K562 (cell line): ENCODE results near the gene AGFG1. TPM values are rescaled to one million over a fixed set of nuclear protein-coding genes. Genes with fewer than 3 reads are reported as not detected.

Experiments used
- ATAC-seq: fragments of 200-7000 bp; cut with Tn5 transposase; 3 replicates; pipeline ENCODE4 v1.9.1; 2020; ENCODE audit warnings: moderate library complexity
- BruUV-seq: library from RNA; stranded (reverse); fragments of 400-500 nt; replicated peaks from 2 replicates; lab custom pipeline; 2021; lab: Mats Ljungman, UMichigan
- CTCF ChIA-PET: fragments of 300-600 bp; formaldehyde crosslinking; extraction: SDS; loops from one replicate; lab custom pipeline; 2021; ENCODE audit warnings: low intra/inter-chr PET ratio; lab: Yijun Ruan, JAX
- POLR2A ChIA-PET: fragments of 300-600, 350-650 bp; sonication (Branson Sonifier 250); formaldehyde crosslinking; extraction: SDS; loops from one replicate; lab custom pipeline; 2021; ENCODE audit warnings: antibody characterized with exemption, inconsistent platforms; lab: Yijun Ruan, JAX
- DNase-seq, 4 experiments: peaks; one replicate each; pipeline versions ENCODE4 v3.0.0 to v3.0.0-alpha.2; 2011 to 2018; ENCODE audit warnings: low spot score in 3 of 4, mixed read lengths in 3 of 4; ENCODE audit errors: extremely low read depth in 1 of 4
- FAIRE-seq: peaks from 2 replicates; lab custom pipeline; 2011; peaks lifted over from hg19 to GRCh38; lab: Jason Lieb, UNC
- H2AFZ ChIP-seq: 2 replicates; pipeline ENCODE4 v1.6.0; 2011; ENCODE audit warnings: low read depth, low read length, control low read depth, inconsistent platforms
- H3K27ac ChIP-seq: fragments of 200-600 bp; 3 replicates; pipeline ENCODE4 v1.8.0; 2011; ENCODE audit warnings: low read depth, mild to moderate bottlenecking, control low read depth, inconsistent platforms, low read length, moderate library complexity, mixed read lengths; ENCODE audit errors: extremely low read depth
- H3K27me3 ChIP-seq, 2 experiments: fragments of 300-600 bp in 1 of 2; 2 replicates in 1 of 2; 3 replicates in 1 of 2; pipeline versions ENCODE4 v1.6.0 to v1.8.0; 2011; ENCODE audit warnings: inconsistent platforms in 2 of 2, low read length in 2 of 2, mild to moderate bottlenecking in 1 of 2, mixed read lengths in 1 of 2, moderate library complexity in 1 of 2; ENCODE audit not compliant: control insufficient read depth in 2 of 2, insufficient read depth in 2 of 2
- H3K36me3 ChIP-seq: fragments of 300-600 bp; 3 replicates; pipeline ENCODE4 v1.8.0; 2011; ENCODE audit warnings: mild to moderate bottlenecking, low read length, inconsistent platforms; ENCODE audit not compliant: control insufficient read depth, insufficient read depth
- H3K4me1 ChIP-seq, 2 experiments: fragments of 200-600 bp in 1 of 2; replicated peaks in 1 of 2; 2 replicates in 1 of 2; 3 replicates in 1 of 2; pipeline versions ENCODE4 v1.5.1 to v1.8.0; 2011; ENCODE audit warnings: inconsistent platforms in 2 of 2, low read length in 2 of 2, mild to moderate bottlenecking in 1 of 2, mixed read lengths in 1 of 2, moderate library complexity in 1 of 2; ENCODE audit not compliant: control insufficient read depth in 2 of 2, insufficient read depth in 2 of 2
- H3K4me2 ChIP-seq: 2 replicates; pipeline ENCODE4 v1.6.1; 2011; ENCODE audit warnings: low read length, control low read depth, inconsistent platforms, mixed read lengths; ENCODE audit not compliant: insufficient read depth
- H3K4me3 ChIP-seq: fragments of 200-600 bp; sonication (generic), shearing (Covaris generic); 2 replicates; pipeline ENCODE4 v1.5.1; 2016; ENCODE audit warnings: control low read depth, inconsistent platforms
- H3K79me2 ChIP-seq: fragments of 200-600 bp; 3 replicates; pipeline ENCODE4 v1.8.0; 2011; ENCODE audit warnings: low read length, inconsistent platforms; ENCODE audit not compliant: control insufficient read depth, insufficient read depth
- H3K9ac ChIP-seq, 2 experiments: 2 replicates each; pipeline versions ENCODE4 v1.6.0 to v1.6.1; 2011; ENCODE audit warnings: low read depth in 2 of 2, low read length in 2 of 2, control low read depth in 1 of 2, inconsistent platforms in 1 of 2, mild to moderate bottlenecking in 1 of 2, mixed read lengths in 1 of 2; ENCODE audit not compliant: insufficient read depth in 1 of 2
- H3K9me1 ChIP-seq: one replicate; pipeline ENCODE4 v1.6.0; 2011; ENCODE audit warnings: inconsistent platforms, mild to moderate bottlenecking, low read length, moderate library complexity; ENCODE audit not compliant: control insufficient read depth, insufficient read depth
- H3K9me3 ChIP-seq: replicated peaks from 2 replicates; pipeline ENCODE4 v1.5.1; 2011; ENCODE audit warnings: low read depth, low read length, inconsistent platforms; ENCODE audit not compliant: control insufficient read depth, insufficient read depth
- H4K20me1 ChIP-seq: replicated peaks from 2 replicates; pipeline ENCODE4 v1.6.1; 2011; ENCODE audit warnings: low read length, inconsistent platforms, mixed read lengths; ENCODE audit not compliant: control insufficient read depth, insufficient read depth
- DNMT1 ChIP-seq: fragments of 450-650 bp; IDR thresholded peaks from 2 replicates; pipeline ENCODE4 v1.6.1; 2016; ENCODE audit warnings: antibody characterized with exemption, mild to moderate bottlenecking
- FUS ChIP-seq: fragments of 200-400 bp; formaldehyde crosslinking; optimal IDR thresholded peaks from 2 replicates; pipeline ENCODE3; 2017; ENCODE audit warnings: low read depth, low read length
- GABPB1 ChIP-seq: sonication (generic); formaldehyde crosslinking; IDR thresholded peaks from 2 replicates; pipeline ENCODE4 v1.8.0; 2022; ENCODE audit warnings: mild to moderate bottlenecking, missing genetic modification reagents
- GMEB1 ChIP-seq: fragments of 250-450 bp; sonication (Bioruptor Pico); IDR thresholded peaks from 2 replicates; pipeline ENCODE4 v1.4.0; 2020; ENCODE audit warnings: mild to moderate bottlenecking
- HDAC6 ChIP-seq: IDR thresholded peaks from 2 replicates; pipeline ENCODE4 v1.6.1; 2012; ENCODE audit warnings: low read depth, mild to moderate bottlenecking, control low read depth, inconsistent platforms, low read length, moderate library complexity
- NFE2 ChIP-seq: IDR thresholded peaks from 2 replicates; pipeline ENCODE4 v1.6.1; 2014; ENCODE audit warnings: antibody characterized with exemption, low read depth
- PCBP2 ChIP-seq: fragments of 200-400 bp; formaldehyde crosslinking; IDR thresholded peaks from 2 replicates; pipeline ENCODE4 v1.6.1; 2018; ENCODE audit warnings: low read length, low read depth, mild to moderate bottlenecking, moderate library complexity; ENCODE audit not compliant: poor library complexity, severe bottlenecking
- PHF21A ChIP-seq: fragments of 450-650 bp; IDR thresholded peaks from 2 replicates; pipeline ENCODE4 v1.6.1; 2017; ENCODE audit warnings: low read depth, borderline replicate concordance
- RB1 ChIP-seq: fragments of 450-650 bp; IDR thresholded peaks from 2 replicates; pipeline ENCODE4 v1.6.1; 2017; ENCODE audit warnings: low read depth, mild to moderate bottlenecking
- RHOXF2B ChIP-seq: fragments of 250-450 bp; sonication (Bioruptor Pico); conservative IDR thresholded peaks from 2 replicates; pipeline ENCODE4 v1.5.1; 2021
- SMARCE1 ChIP-seq: fragments of 450-650 bp; IDR thresholded peaks from 2 replicates; pipeline ENCODE4 v1.7.1; 2016; ENCODE audit warnings: mild to moderate bottlenecking
- TBL1XR1 ChIP-seq, 2 experiments: IDR thresholded peaks; 2 replicates each; pipeline ENCODE4 v1.6.1; 2012; ENCODE audit warnings: improper control_type of control experiment in 2 of 2, low read length in 2 of 2, mild to moderate bottlenecking in 1 of 2
- THRA ChIP-seq: fragments of 450-650 bp; IDR thresholded peaks from 2 replicates; pipeline ENCODE4 v1.6.1; 2017; ENCODE audit warnings: mild to moderate bottlenecking, moderate library complexity
- ZMIZ1 ChIP-seq, 2 experiments: fragments of 150-350 bp in 1 of 2; IDR thresholded peaks; 2 replicates each; pipeline ENCODE4 v1.6.1; 2012 to 2016; ENCODE audit warnings: low read depth in 2 of 2, low read length in 2 of 2, mild to moderate bottlenecking in 1 of 2, moderate library complexity in 1 of 2
- ZNF408 ChIP-seq: fragments of 250-450 bp; sonication (Bioruptor Pico); IDR thresholded peaks from 2 replicates; pipeline ENCODE4 v1.4.0; 2020; ENCODE audit warnings: low read depth, mild to moderate bottlenecking, moderate library complexity
- ZNF830 ChIP-seq: fragments of 250-450 bp; sonication (Bioruptor Pico); IDR thresholded peaks from 2 replicates; pipeline ENCODE4 v1.5.0; 2021; ENCODE audit warnings: mild to moderate bottlenecking
- in situ Hi-C: fragments of 300-500 bp; cut with MboI; formaldehyde crosslinking; loops from 4 replicates; pipeline ENCODE4 v1.15.0; 2018; ENCODE audit warnings: inconsistent platforms, mixed read lengths
- intact Hi-C: fragments of 100-400 bp; cut with micrococcal nuclease; formaldehyde crosslinking; loops from 2 replicates; pipeline ENCODE4 v1.14.2; 2022
- polyA plus RNA-seq, 8 experiments: library from polyadenylated mRNA; depleted of rRNA in 4 of 8; stranded (reverse) in 5 of 8; unstranded in 3 of 8; fragments of >200 nt; fragmentation: Nextera tagmentation in 2 of 8; fragmentation: Illumina TruSeq in 1 of 8; extraction: Ambion mirVana in 2 of 8; extraction: Trizol in 1 of 8; gene quantifications; 2 replicates each; pipeline versions ENCODE4 v1.2.1 to v1.2.3, GENCODE V29; 2011 to 2014; ENCODE audit warnings: inconsistent platforms in 1 of 8, missing spikeins in 1 of 8
- total RNA-seq, 7 experiments: library from RNA; depleted of rRNA in 6 of 7; stranded (reverse); fragments of >200 nt in 6 of 7; fragmentation: Illumina TruSeq in 2 of 7; extraction: Trizol in 2 of 7; gene quantifications; 2 replicates each; pipeline versions ENCODE4 v1.2.1 to v1.2.3, GENCODE V29; 2011 to 2021; ENCODE audit warnings: low replicate concordance in 1 of 7

The AGFG1 gene
- total and polyA plus RNA-seq, 9 of the 15 experiments (the other 6 are each of a cell fraction or from before 2014, with no cell fraction given), result 11.2 to 97.5 (median 36.0) TPM

GRCh38 chr2:227597036-227597435 is 125.1 kb downstream of the AGFG1 start:
- in situ Hi-C loops, result no loop called here
- BruUV-seq, result no TSS peak
- Histone ChIP-seq H2AFZ (no peak overlapping the region), H4K20me1 (no peaks in the 10 kb centered on the region), H3K79me2 (no peaks in the 10 kb centered on the region), H3K36me3 (no peaks in the 10 kb centered on the region), H3K27ac (no peak overlapping the region), H3K4me1 (no peaks in the 10 kb centered on the region), H3K9me1 (no peaks in the 10 kb centered on the region), H3K4me2 (no peak overlapping the region), H3K9ac (no peak overlapping the region), H3K9me3 (no peaks in the 10 kb centered on the region), H3K4me3 (no peak overlapping the region), H3K27me3 (peaks cover 0 to 30% of the 10 kb centered on the region in 2 experiments; a peak in 2 of 5 replicates)
- FAIRE-seq (no peak), DNase-seq (no peak), ATAC-seq (no peak)
- CTCF ChIA-PET, result no interaction called here
- intact Hi-C loops, result no loop called here
- POLR2A ChIA-PET, result no interaction called here
- TF ChIP-seq PCBP2, result no peak
- no peak for TF ChIP-seq TBL1XR1 (IDR thresholded peaks at IDR 0.05; ENCODE audit: low read length in 2 of 2)
- TF ChIP-seq ZNF408 (CRISPR knock-in tag), result no peak
- TF ChIP-seq HDAC6, result no peak
- no peak for TF ChIP-seq RHOXF2B (CRISPR knock-in tag)
- no peak for TF ChIP-seq NFE2
- TF ChIP-seq PHF21A, result no peak
- no peak for TF ChIP-seq GMEB1 (CRISPR knock-in tag)
- no peak for TF ChIP-seq GABPB1 (CRISPR knock-in tag)
- TF ChIP-seq SMARCE1, result no peak
- TF ChIP-seq THRA, result no peak
- TF ChIP-seq RB1, result no peak
- TF ChIP-seq ZNF830 (CRISPR knock-in tag), result no peak
- no peak for TF ChIP-seq DNMT1
- TF ChIP-seq ZMIZ1 (IDR thresholded peaks at IDR 0.05; ENCODE audit: low read depth in 2 of 2, low read length in 2 of 2), result no peak
- no peak for TF ChIP-seq FUS
